H9 (cell line): ENCODE data around the gene PPM1M. TPM values are rescaled to one million over a fixed set of nuclear protein-coding genes. Genes with fewer than 3 reads are reported as not detected.
A peak's percentile ranks its signal among the peaks of the same experiment; 100 is the strongest.

Source experiments
- DNase-seq: peaks from one replicate; pipeline ENCODE4 v3.0.0-alpha.2; 2017
- H2AFZ ChIP-seq: one replicate; pipeline ENCODE4 v1.6.1; 2013; ENCODE audit warnings: mild to moderate bottlenecking, low read length, control low read depth, moderate library complexity
- H2AK5ac ChIP-seq: 2 replicates; pipeline ENCODE4 v1.6.1; 2013; ENCODE audit warnings: low read length, control low read depth, mixed read lengths; ENCODE audit not compliant: insufficient read length
- H2BK120ac ChIP-seq: one replicate; pipeline ENCODE4 v1.6.1; 2013; ENCODE audit warnings: low read depth, mild to moderate bottlenecking, low read length, control low read depth, inconsistent platforms; ENCODE audit not compliant: poor library complexity, severe bottlenecking
- H2BK12ac ChIP-seq: 2 replicates; pipeline ENCODE4 v1.6.1; 2013; ENCODE audit warnings: low read length, control low read depth, mixed read lengths, low read depth; ENCODE audit not compliant: insufficient read length
- H2BK15ac ChIP-seq: 2 replicates; pipeline ENCODE4 v1.6.1; 2013; ENCODE audit warnings: low read depth, low read length, control low read depth
- H2BK20ac ChIP-seq: one replicate; pipeline ENCODE4 v1.6.1; 2013; ENCODE audit warnings: low read depth, mild to moderate bottlenecking, low read length, control low read depth, inconsistent platforms; ENCODE audit not compliant: poor library complexity, severe bottlenecking
- H2BK5ac ChIP-seq: 2 replicates; pipeline ENCODE4 v1.6.1; 2013; ENCODE audit warnings: low read length, control low read depth, mixed read lengths; ENCODE audit not compliant: insufficient read length
- H3K14ac ChIP-seq: 2 replicates; pipeline ENCODE4 v1.6.1; 2013; ENCODE audit warnings: low read length, control low read depth; ENCODE audit not compliant: insufficient read depth
- H3K18ac ChIP-seq: 2 replicates; pipeline ENCODE4 v1.6.1; 2013; ENCODE audit warnings: low read depth, mild to moderate bottlenecking, mixed read lengths, low read length, control low read depth; ENCODE audit not compliant: insufficient read length
- H3K23ac ChIP-seq: 2 replicates; pipeline ENCODE4 v1.6.1; 2013; ENCODE audit warnings: low read length, control low read depth, mixed read lengths, low read depth; ENCODE audit not compliant: insufficient read length
- H3K23me2 ChIP-seq: 2 replicates; pipeline ENCODE4 v1.6.1; 2013; ENCODE audit warnings: low read depth, mild to moderate bottlenecking, mixed read lengths, low read length, control low read depth; ENCODE audit not compliant: insufficient read length, poor library complexity, severe bottlenecking
- H3K27ac ChIP-seq: 2 replicates; pipeline ENCODE4 v1.5.1; 2013; ENCODE audit warnings: low read length, control low read depth, mixed read lengths, low read depth; ENCODE audit not compliant: insufficient read length
- H3K27me3 ChIP-seq: 2 replicates; pipeline ENCODE4 v1.6.1; 2013; ENCODE audit warnings: low read length, control low read depth, inconsistent platforms; ENCODE audit not compliant: insufficient read depth
- H3K4ac ChIP-seq: 2 replicates; pipeline ENCODE4 v1.6.1; 2013; ENCODE audit warnings: low read depth, mild to moderate bottlenecking, control low read depth, inconsistent platforms, low read length, moderate library complexity
- H3K4me1 ChIP-seq: 2 replicates; pipeline ENCODE4 v1.6.1; 2013; ENCODE audit warnings: low read length, control low read depth, inconsistent platforms; ENCODE audit not compliant: insufficient read depth
- H3K4me2 ChIP-seq: 2 replicates; pipeline ENCODE4 v1.6.1; 2013; ENCODE audit warnings: low read length, control low read depth, mixed read lengths; ENCODE audit not compliant: insufficient read length, insufficient read depth
- H3K56ac ChIP-seq: 2 replicates; pipeline ENCODE4 v1.6.1; 2013; ENCODE audit warnings: low read depth, mild to moderate bottlenecking, mixed read lengths, low read length, control low read depth; ENCODE audit not compliant: insufficient read length
- H3K79me1 ChIP-seq: 2 replicates; pipeline ENCODE4 v1.6.1; 2013; ENCODE audit warnings: low read depth, mild to moderate bottlenecking, moderate library complexity, low read length, control low read depth, inconsistent platforms; ENCODE audit not compliant: insufficient read depth, poor library complexity, severe bottlenecking
- H3K79me2 ChIP-seq: 2 replicates; pipeline ENCODE4 v1.6.1; 2013; ENCODE audit warnings: low read length, control low read depth, inconsistent platforms; ENCODE audit not compliant: insufficient read depth
- H3K9ac ChIP-seq: 2 replicates; pipeline ENCODE4 v1.6.1; 2013; ENCODE audit warnings: low read length, control low read depth, mixed read lengths; ENCODE audit not compliant: insufficient read length; ENCODE audit errors: extremely low read depth
- H3K9me3 ChIP-seq: one replicate; pipeline ENCODE4 v1.6.1; 2013; ENCODE audit warnings: low read depth, low read length, inconsistent platforms; ENCODE audit not compliant: control insufficient read depth
- H3T11ph ChIP-seq: one replicate; pipeline ENCODE4 v1.6.1; 2013; ENCODE audit warnings: mild to moderate bottlenecking, low read length, control low read depth, inconsistent platforms
- H4K20me1 ChIP-seq: one replicate; pipeline ENCODE4 v1.6.1; 2013; ENCODE audit not compliant: control insufficient read depth, insufficient read length, insufficient read depth
- H4K5ac ChIP-seq: 2 replicates; pipeline ENCODE4 v1.6.1; 2013; ENCODE audit warnings: low read depth, mild to moderate bottlenecking, mixed read lengths, low read length, control low read depth; ENCODE audit not compliant: insufficient read length
- H4K8ac ChIP-seq: replicated peaks from 2 replicates; pipeline ENCODE4 v1.6.1; 2013; ENCODE audit warnings: low read length, control low read depth, mixed read lengths, low read depth; ENCODE audit not compliant: insufficient read length
- H4K91ac ChIP-seq: 2 replicates; pipeline ENCODE4 v1.6.1; 2013; ENCODE audit warnings: low read depth, mild to moderate bottlenecking, moderate library complexity, mixed read lengths, low read length, control low read depth; ENCODE audit not compliant: insufficient read length
- H3K27ac Mint-ChIP-seq, 3 experiments: 2 replicates in 2 of 3; 3 replicates in 1 of 3; pipeline ENCODE4 v1.8.0; 2020 to 2021; ENCODE audit warnings: mixed read lengths in 3 of 3, mild to moderate bottlenecking in 1 of 3, moderate library complexity in 1 of 3
- H3K27me3 Mint-ChIP-seq: 2 replicates; pipeline ENCODE4 v1.8.0; 2021; ENCODE audit warnings: low read depth, mild to moderate bottlenecking, moderate library complexity, mixed read lengths
- H3K36me3 Mint-ChIP-seq, 3 experiments: 2 replicates in 2 of 3; 3 replicates in 1 of 3; pipeline ENCODE4 v1.8.0; 2020 to 2021; ENCODE audit warnings: low read depth in 3 of 3, mixed read lengths in 3 of 3; ENCODE audit not compliant: insufficient read depth in 1 of 3
- H3K4me1 Mint-ChIP-seq, 2 experiments: 2 replicates each; pipeline ENCODE4 v1.8.0; 2020; ENCODE audit warnings: mixed read lengths in 2 of 2
- H3K4me3 Mint-ChIP-seq, 2 experiments: 2 replicates in 1 of 2; 3 replicates in 1 of 2; pipeline ENCODE4 v1.8.0; 2020 to 2021; ENCODE audit warnings: mild to moderate bottlenecking in 2 of 2, mixed read lengths in 2 of 2, moderate library complexity in 1 of 2
- H3K9me3 Mint-ChIP-seq, 2 experiments: 2 replicates in 1 of 2; 3 replicates in 1 of 2; pipeline ENCODE4 v1.8.0; 2020; ENCODE audit warnings: mild to moderate bottlenecking in 2 of 2, mixed read lengths in 2 of 2, moderate library complexity in 1 of 2
- CTCF ChIP-seq: fragments of 200-600 bp; sonication (generic); conservative IDR thresholded peaks from 3 replicates; pipeline ENCODE4 v1.8.0; 2021; ENCODE audit warnings: antibody characterized with exemption, mild to moderate bottlenecking
- WGBS: extraction: QIAGEN DNeasy Blood & Tissue Kit; methylation state at CpG from one replicate; pipeline ENCODE4 v1.1.7; 2013; ENCODE audit warnings: missing lambda C conversion rate, low lambda C conversion rate, mixed read lengths; ENCODE audit not compliant: insufficient read length; ENCODE audit errors: extremely low coverage; 5-methylcytosine and 5-hydroxymethylcytosine counted together
- total RNA-seq: library from RNA; stranded (reverse); gene quantifications from 2 replicates; pipeline ENCODE4 v1.2.1, GENCODE V29; 2021

Gene PPM1M
- total RNA-seq, 1 experiment from 2014 or later, result 7.4 TPM

- Histone ChIP-seq H3K79me1 (no peaks in the 10 kb centered on the region), H3K27me3 (no peaks in the 10 kb centered on the region), H3K9ac (no peak overlapping the region), H4K20me1 (no peaks in the 10 kb centered on the region), H3K23me2 (peaks cover 8% of the 10 kb centered on the region), H4K91ac (no peak overlapping the region), H3K9me3 (no peaks in the 10 kb centered on the region), H2AFZ (no peak overlapping the region), H4K5ac (no peak overlapping the region), H3K4me2 (no peak overlapping the region), H2BK15ac (no peak overlapping the region), H3K4ac (no peak overlapping the region), H3K14ac (no peak overlapping the region), H2BK5ac (no peak overlapping the region), H3K56ac (no peak overlapping the region), H3K4me1 (peaks cover 15% of the 10 kb centered on the region), H3K27ac (no peak overlapping the region), H3K18ac (no peak overlapping the region), H3T11ph (no peak overlapping the region), H2BK12ac (no peak overlapping the region), H2BK120ac (no peak overlapping the region), H3K79me2 (peaks cover 5% of the 10 kb centered on the region; the same call in 1 of the 2 replicates), H2BK20ac (no peak overlapping the region), H3K23ac (no peak overlapping the region), H2AK5ac (no peak overlapping the region), H4K8ac (no peak overlapping the region)
- H3K36me3 Mint-ChIP-seq, result peaks cover 0 to 24% (median 21%) of the 10 kb centered on the region in 3 experiments; a peak in 5 of 7 replicates
- H3K9me3 Mint-ChIP-seq, result no peaks in the 10 kb centered on the region
- peak overlapping the region in 1 of 2 experiments; percentile 51; a peak in 1 of 5 replicates for H3K4me3 Mint-ChIP-seq
- no CpG with 5 or more reads among the region's 5 CpGs for WGBS
- TF ChIP-seq CTCF, result no peak
- H3K27me3 Mint-ChIP-seq, result no peaks in the 10 kb centered on the region
- H3K27ac Mint-ChIP-seq, result peak overlapping the region in 1 of 3 experiments; percentile 13; a peak in 2 of 7 replicates
- H3K4me1 Mint-ChIP-seq, result peaks cover 39 to 47% of the 10 kb centered on the region in 2 experiments
- peak; percentile 27 for DNase-seq
Measured at GRCh38 chr3:52236424-52236886, 9.1 kb upstream of the PPM1M start.
